ENCODE data around the gene SLC35B4.

The SLC35B4 gene

DNA sequence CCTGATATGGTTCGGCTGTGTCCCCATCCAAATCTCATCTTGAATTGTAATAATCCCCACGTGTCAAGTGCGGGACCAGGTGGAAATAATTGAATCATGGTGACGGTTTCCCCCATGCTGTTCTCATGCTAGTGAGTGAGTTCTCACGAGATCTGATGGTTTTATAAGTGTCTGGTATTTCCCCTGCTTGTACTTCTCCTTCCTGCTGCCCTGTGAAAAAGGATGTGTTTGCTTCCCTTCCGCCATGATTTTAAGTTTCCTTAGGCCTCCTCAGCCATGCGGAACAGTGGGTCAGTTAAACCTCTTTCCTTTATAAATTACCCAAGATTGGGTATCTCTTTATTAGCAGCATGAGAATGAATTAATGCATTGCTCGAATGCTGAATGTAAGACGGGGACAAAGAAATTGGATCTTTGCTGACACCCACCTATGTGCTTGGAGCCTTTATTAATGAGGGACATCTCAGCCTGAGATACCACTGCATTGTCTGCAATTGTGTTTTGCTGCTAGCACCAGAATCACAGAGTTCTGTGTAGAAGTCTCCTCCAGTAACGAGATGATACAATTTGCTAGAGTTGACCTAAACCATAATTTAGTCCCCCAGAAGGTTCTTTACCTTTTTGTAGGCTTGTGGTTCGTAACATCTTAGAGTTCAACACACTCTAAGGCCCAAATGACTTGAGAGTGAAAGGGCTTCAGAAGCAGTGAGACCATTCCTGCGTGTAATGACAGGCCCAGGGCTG, 28.6 kb downstream of the SLC35B4 start:
- Histone ChIP-seq H3K36me3 (peaks cover 0 to 27% (median 10%) of the 10 kb centered on the region in 11 experiments; a peak in 8 of 22 replicates), H4K20me1 (no peaks in the 10 kb centered on the region), H3K27ac (no peak overlapping the region), H3K4me1 (peaks cover 9 to 18% (median 15%) of the 10 kb centered on the region in 10 experiments), H3K9me3 (replicated peaks in 1 of 11) (peaks cover 0 to 8% (median 0%) of the 10 kb centered on the region in 11 experiments; a peak in 4 of 22 replicates), H3K9ac (no peak overlapping the region), H3K4me2 (peak overlapping the region in 1 of 11 experiments; percentile 2; a peak in 1 of 22 replicates), H3K27me3 (no peaks in the 10 kb centered on the region), H3K4me3 (no peak overlapping the region)
- TF ChIP-seq Cebpa-rat (IDR thresholded peaks at IDR 0.05), result no peak

DNA sequence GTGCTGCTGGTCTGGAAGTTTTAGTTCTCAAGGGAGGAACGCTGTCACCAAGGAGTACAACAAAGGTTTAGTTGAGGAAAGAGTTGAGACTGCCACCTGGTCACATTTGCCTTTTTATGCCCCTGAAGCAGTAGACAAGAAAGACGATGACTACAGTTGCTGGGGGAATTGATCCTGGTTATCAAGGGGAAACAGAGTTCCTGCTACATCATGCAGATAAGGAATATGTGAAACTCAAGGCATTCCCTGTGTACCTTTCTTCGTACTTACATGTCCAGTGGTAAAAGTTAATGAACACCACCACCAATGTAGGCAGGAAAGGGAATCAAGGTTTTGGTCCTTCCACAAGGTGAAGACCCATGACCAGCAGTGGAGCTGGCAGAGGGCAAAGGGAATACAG, 31.8 kb downstream of the SLC35B4 start:
- TF ChIP-seq Cebpa-rat (IDR thresholded peaks at IDR 0.05), result no peak
- H3K4me3 ChIP-seq, result no peak overlapping the region
- H3K36me3 ChIP-seq, result peaks cover 0 to 3% (median 0%) of the 10 kb centered on the region in 11 experiments; a peak in 2 of 22 replicates
- H3K9me3 ChIP-seq (replicated peaks in 1 of 11), result peaks cover 0 to 16% (median 0%) of the 10 kb centered on the region in 11 experiments; a peak in 6 of 22 replicates
- H3K27me3 ChIP-seq, result no peaks in the 10 kb centered on the region
- no peak overlapping the region for H3K9ac ChIP-seq
- H3K4me2 ChIP-seq, result no peak overlapping the region
- H4K20me1 ChIP-seq, result no peaks in the 10 kb centered on the region
- no peak overlapping the region for H3K27ac ChIP-seq
- H3K4me1 ChIP-seq, result peaks cover 0 to 8% (median 6%) of the 10 kb centered on the region in 10 experiments; a peak in 7 of 20 replicates

DNA sequence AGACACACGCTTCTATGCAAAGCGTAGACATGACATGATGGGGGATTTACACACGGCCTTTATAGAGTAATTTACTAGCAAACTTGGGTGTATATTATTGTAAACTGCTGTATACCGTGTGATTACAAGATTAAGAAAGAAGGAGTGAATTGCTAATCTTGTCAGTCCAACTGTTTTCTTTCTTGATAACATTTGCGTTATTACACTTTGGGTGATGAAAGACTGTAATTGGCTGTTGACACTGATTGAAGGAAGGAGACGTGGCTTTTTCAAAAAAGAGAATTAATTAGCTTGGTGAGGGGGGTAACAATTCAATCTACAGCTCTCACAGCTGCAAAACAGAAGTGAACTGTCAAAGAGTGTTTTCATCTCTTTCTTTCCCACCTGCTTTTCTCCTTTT, 32.7 kb downstream of the SLC35B4 start:
- Histone ChIP-seq H3K27me3 (no peaks in the 10 kb centered on the region), H3K27ac (no peak overlapping the region), H3K4me2 (peak overlapping the region in 4 of 11 experiments; percentile 2 to 26 (median 17); a peak in 4 of 22 replicates), H4K20me1 (no peaks in the 10 kb centered on the region), H3K36me3 (no peaks in the 10 kb centered on the region), H3K4me1 (peaks cover 0 to 8% (median 6%) of the 10 kb centered on the region in 10 experiments; a peak in 7 of 20 replicates), H3K9ac (no peak overlapping the region), H3K9me3 (replicated peaks in 1 of 11) (peaks cover 0 to 16% (median 0%) of the 10 kb centered on the region in 11 experiments; a peak in 6 of 22 replicates), H3K4me3 (no peak overlapping the region)
- TF ChIP-seq Cebpa-rat (IDR thresholded peaks at IDR 0.05), result no peak

DNA sequence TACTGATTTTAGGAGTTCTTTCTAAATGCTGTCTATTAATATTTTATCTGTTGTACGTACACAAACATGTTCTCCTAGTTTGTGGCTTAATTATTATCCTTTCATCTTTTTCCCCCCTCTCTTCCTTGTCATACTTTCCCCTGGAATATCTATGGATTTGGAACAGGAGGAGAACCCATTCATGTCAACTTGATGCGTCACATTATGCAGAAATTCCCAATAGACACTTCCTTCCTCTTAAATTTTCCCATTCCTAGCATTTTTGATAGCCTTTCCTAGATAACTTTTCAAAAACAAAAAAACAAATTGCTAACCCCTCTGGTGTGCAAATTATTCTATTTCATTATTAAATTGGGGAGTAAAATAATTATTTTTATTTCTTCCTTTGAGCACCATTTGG, 36.2 kb downstream of the SLC35B4 start:
- Histone ChIP-seq H3K27ac (no peak overlapping the region), H3K4me2 (no peak overlapping the region), H3K9me3 (replicated peaks in 1 of 11) (peaks cover 0 to 10% (median 0%) of the 10 kb centered on the region in 11 experiments; a peak in 4 of 22 replicates), H3K4me3 (no peak overlapping the region), H3K9ac (no peak overlapping the region), H3K4me1 (peaks cover 0 to 8% (median 0%) of the 10 kb centered on the region in 10 experiments; a peak in 1 of 20 replicates), H3K36me3 (no peaks in the 10 kb centered on the region), H3K27me3 (no peaks in the 10 kb centered on the region), H4K20me1 (no peaks in the 10 kb centered on the region)
- no peak for TF ChIP-seq Cebpa-rat (IDR thresholded peaks at IDR 0.05)

DNA sequence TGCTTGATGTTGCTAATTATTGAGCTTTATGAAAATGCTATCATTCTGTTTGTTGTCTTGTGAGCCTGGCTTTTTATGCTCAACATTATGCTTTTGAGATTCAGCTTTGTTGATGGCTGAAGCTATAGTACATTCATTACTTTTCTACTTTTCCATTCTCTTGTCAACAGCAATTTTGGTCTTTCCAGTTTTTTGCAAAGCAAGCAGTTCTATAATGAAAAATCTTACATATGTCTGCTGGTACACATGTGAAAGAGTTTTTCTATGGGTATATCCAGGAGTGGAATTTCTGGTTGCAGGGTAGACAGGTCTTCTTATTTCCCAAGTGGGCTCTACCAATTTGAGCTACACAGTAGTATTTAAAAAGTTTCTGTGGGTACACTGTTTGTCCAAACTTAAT, 36.8 kb downstream of the SLC35B4 start:
- Histone ChIP-seq H3K4me3 (no peak overlapping the region), H3K4me1 (peaks cover 0 to 8% (median 0%) of the 10 kb centered on the region in 10 experiments; a peak in 1 of 20 replicates), H3K9me3 (replicated peaks in 1 of 11) (peaks cover 0 to 10% (median 0%) of the 10 kb centered on the region in 11 experiments; a peak in 4 of 22 replicates)

DNA sequence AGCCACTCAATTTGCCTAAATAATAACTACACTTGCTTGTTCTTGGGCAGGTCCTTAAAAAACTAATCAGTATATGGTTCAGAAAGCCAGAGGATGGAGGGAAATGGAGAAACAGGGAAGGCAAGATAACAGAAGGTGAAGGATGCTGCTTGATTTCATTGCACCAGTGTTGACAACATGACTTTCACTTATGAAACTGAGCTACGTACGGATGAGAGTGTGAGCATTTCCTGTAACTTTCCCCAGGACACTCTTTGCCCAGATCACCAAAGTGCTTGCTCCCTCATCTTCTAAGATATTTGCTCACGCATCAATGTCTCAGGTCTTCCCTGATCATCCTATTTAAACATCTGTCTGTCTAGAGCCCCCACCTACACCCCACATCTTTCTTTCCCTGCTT, 37.4 kb downstream of the SLC35B4 start:
- peaks cover 0 to 8% (median 0%) of the 10 kb centered on the region in 10 experiments; a peak in 1 of 20 replicates for H3K4me1 ChIP-seq
- H3K4me3 ChIP-seq, result no peak overlapping the region
- no peak overlapping the region for H3K4me2 ChIP-seq
- no peak for TF ChIP-seq Cebpa-rat (IDR thresholded peaks at IDR 0.05)
- H3K9me3 ChIP-seq (replicated peaks in 1 of 11), result peaks cover 0 to 10% (median 0%) of the 10 kb centered on the region in 11 experiments; a peak in 4 of 22 replicates
- H3K36me3 ChIP-seq, result no peaks in the 10 kb centered on the region
- no peak overlapping the region for H3K9ac ChIP-seq
- no peak overlapping the region for H3K27ac ChIP-seq
- H3K27me3 ChIP-seq, result no peaks in the 10 kb centered on the region
- no peaks in the 10 kb centered on the region for H4K20me1 ChIP-seq

More for the DNA sequence above, 36.8 kb downstream of the SLC35B4 start:
- Histone ChIP-seq H3K4me2 (no peak overlapping the region), H3K27ac (no peak overlapping the region), H3K27me3 (no peaks in the 10 kb centered on the region), H4K20me1 (no peaks in the 10 kb centered on the region), H3K36me3 (no peaks in the 10 kb centered on the region), H3K9ac (no peak overlapping the region)
- TF ChIP-seq Cebpa-rat (IDR thresholded peaks at IDR 0.05), result no peak

DNA sequence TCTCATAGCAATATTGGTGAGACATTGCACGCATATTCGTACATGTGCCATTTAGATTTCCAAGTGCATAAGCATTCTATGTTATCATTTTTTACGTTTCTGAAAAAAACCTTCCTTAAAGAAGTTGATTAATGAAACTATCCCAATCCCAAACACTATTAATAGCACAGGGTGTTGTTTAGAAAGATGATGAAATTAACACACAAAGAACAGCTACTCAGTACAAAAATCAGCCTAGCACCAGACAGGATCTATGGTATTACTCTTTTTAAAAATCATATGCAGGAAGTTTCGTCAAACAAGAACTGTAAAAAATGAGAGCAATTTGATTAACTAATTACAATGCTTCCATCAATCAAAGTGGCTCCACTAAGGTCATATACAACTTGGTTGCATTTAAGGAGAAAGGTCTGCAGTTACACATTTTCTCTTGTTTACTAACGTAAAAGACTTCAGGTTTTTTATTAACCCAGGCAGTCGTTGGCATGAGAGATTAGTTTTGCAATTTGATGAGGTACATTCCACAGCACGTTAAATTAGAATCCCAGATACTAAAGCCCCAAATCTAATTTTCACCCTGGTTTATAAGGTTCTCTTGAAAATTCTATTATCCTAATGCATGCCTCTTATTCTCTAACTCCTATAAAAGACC, 38.1 kb downstream of the SLC35B4 start:
- Histone ChIP-seq H3K9me3 (replicated peaks in 1 of 11) (peaks cover 0 to 10% (median 0%) of the 10 kb centered on the region in 11 experiments; a peak in 4 of 22 replicates), H3K4me2 (no peak overlapping the region), H3K36me3 (no peaks in the 10 kb centered on the region), H3K27me3 (no peaks in the 10 kb centered on the region), H3K27ac (no peak overlapping the region), H3K4me3 (no peak overlapping the region), H3K9ac (no peak overlapping the region), H4K20me1 (no peaks in the 10 kb centered on the region), H3K4me1 (peaks cover 0 to 3% (median 0%) of the 10 kb centered on the region in 10 experiments; a peak in 1 of 20 replicates)
- TF ChIP-seq Cebpa-rat (IDR thresholded peaks at IDR 0.05), result no peak

DNA sequence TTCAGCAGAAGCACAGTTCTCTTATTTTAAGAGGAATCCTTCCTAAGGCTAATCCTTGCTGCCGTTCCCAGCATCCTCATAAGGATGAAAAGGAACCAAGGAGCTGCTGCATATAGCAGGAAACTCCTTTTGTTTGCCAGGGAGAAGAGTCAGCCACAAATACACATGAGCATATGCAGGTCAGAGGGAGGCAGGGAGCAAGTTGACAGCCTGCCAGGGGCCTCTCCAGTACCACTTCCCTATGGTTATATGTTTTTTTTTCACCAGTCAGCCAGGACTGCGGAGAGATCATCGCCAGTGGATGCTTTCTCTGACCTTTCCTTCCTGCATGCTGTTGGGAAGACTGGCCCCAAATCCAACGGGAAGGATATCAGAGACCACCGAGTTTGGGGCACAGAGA, 39.8 kb downstream of the SLC35B4 start:
- TF ChIP-seq Cebpa-rat (IDR thresholded peaks at IDR 0.05), result no peak
- Histone ChIP-seq H3K27ac (no peak overlapping the region), H3K4me3 (no peak overlapping the region), H3K9ac (no peak overlapping the region), H3K27me3 (no peaks in the 10 kb centered on the region), H4K20me1 (no peaks in the 10 kb centered on the region), H3K4me2 (no peak overlapping the region), H3K4me1 (no peaks in the 10 kb centered on the region), H3K36me3 (no peaks in the 10 kb centered on the region), H3K9me3 (replicated peaks in 1 of 11) (no peaks in the 10 kb centered on the region)

DNA sequence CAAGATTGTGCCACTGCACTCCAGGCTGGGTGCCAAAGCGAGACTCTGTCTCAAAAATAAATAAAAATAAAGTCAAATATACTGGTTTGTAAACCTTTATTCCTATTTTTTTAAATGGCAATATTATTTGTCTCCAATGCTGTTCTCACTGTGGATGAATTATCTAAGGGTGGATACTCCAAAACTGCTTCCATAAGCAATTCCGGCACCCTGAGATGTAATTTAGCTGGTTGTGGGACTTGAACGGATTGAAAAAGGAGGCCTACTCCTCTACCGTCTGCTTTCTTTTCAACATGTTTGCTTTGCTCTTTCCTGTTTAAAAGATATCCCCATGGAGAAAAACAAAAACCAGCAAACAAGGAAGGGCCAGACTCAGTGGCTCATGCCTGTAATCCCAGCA, 54.4 kb downstream of the SLC35B4 start:
- Histone ChIP-seq H3K9me3 (replicated peaks in 1 of 11) (peaks cover 1 to 21% (median 5%) of the 10 kb centered on the region in 11 experiments; a peak in 13 of 22 replicates), H3K9ac (no peak overlapping the region)

More for the DNA sequence above, 54.4 kb downstream of the SLC35B4 start:
- H3K36me3 ChIP-seq, result no peaks in the 10 kb centered on the region
- no peaks in the 10 kb centered on the region for H3K4me1 ChIP-seq
- no peak overlapping the region for H3K4me3 ChIP-seq
- H3K27me3 ChIP-seq, result no peaks in the 10 kb centered on the region
- no peak overlapping the region for H3K27ac ChIP-seq
- no peak for TF ChIP-seq Cebpa-rat (IDR thresholded peaks at IDR 0.05)
- no peak overlapping the region for H3K4me2 ChIP-seq
- H4K20me1 ChIP-seq, result no peaks in the 10 kb centered on the region

Data from BLaER1 treated with 17β-estradiol and CSF1 and Interleukin-3, amounts not matched to agents 10 nM and 100 nM (cell line).